GM19328 (cell line): ENCODE measurements around the gene CNN3.

Experiments used
- ATAC-seq: cut with Tn5 transposase; IDR thresholded peaks from one replicate; pipeline ENCODE4 v1.9.1; 2021; ENCODE audit warnings: mild to moderate bottlenecking, moderate library complexity; ENCODE audit not compliant: unreplicated experiment

CNN3 gene

GRCh38 chr1:94925004-94925403, 1.9 kb downstream of the CNN3 start:
- ATAC-seq = no peak

- no peak for ATAC-seq
Measured at GRCh38 chr1:94922761-94923331, 4.1 kb downstream of the CNN3 start.

GRCh38 chr1:94921977-94922376, 4.9 kb downstream of the CNN3 start:
- ATAC-seq = no peak

GRCh38 chr1:94920061-94920460, 6.8 kb downstream of the CNN3 start:
- ATAC-seq = no peak

GRCh38 chr1:94919241-94920030, 7.5 kb downstream of the CNN3 start:
- no peak for ATAC-seq

- no peak for ATAC-seq
Measured at GRCh38 chr1:94917251-94917650, 9.7 kb downstream of the CNN3 start.

GRCh38 chr1:94912263-94913184, 14.4 kb downstream of the CNN3 start:
- ATAC-seq = no peak

- no peak for ATAC-seq
Measured at GRCh38 chr1:94909486-94909885, 17.4 kb downstream of the CNN3 start.

- ATAC-seq = no peak
Measured at GRCh38 chr1:94908965-94909364, 17.9 kb downstream of the CNN3 start.

- ATAC-seq = no peak
Measured at GRCh38 chr1:94908190-94908589, 18.7 kb downstream of the CNN3 start.

GRCh38 chr1:94907136-94907535, 19.8 kb downstream of the CNN3 start:
- ATAC-seq = no peak

- ATAC-seq = no peak
Measured at GRCh38 chr1:94906382-94906781, 20.5 kb downstream of the CNN3 start.

GRCh38 chr1:94905207-94905606, 21.7 kb downstream of the CNN3 start:
- no peak for ATAC-seq

GRCh38 chr1:94903280-94904009, 23.5 kb downstream of the CNN3 start:
- ATAC-seq = no peak

- ATAC-seq = no peak
Measured at GRCh38 chr1:94901841-94902240, 25.1 kb downstream of the CNN3 start.

GRCh38 chr1:94899756-94900155, 27.2 kb downstream of the CNN3 start:
- ATAC-seq = no peak

- ATAC-seq = no peak
Measured at GRCh38 chr1:94898491-94899385, 28.2 kb downstream of the CNN3 start.

- no peak for ATAC-seq
Measured at GRCh38 chr1:94895518-94895917, 31.4 kb downstream of the CNN3 start.

- ATAC-seq = no peak
Measured at GRCh38 chr1:94894630-94895029, 32.3 kb downstream of the CNN3 start.
